Endodermal cell (in vitro differentiated cells): Measurements from ENCODE around the gene C1QTNF1. TPM values are rescaled to one million over a fixed set of nuclear protein-coding genes. Genes with fewer than 3 reads are reported as not detected.

Experiments
- DNase-seq: peaks from one replicate; pipeline ENCODE4 v3.0.0-alpha.2; 2017
- H3K27ac ChIP-seq: 2 replicates; pipeline ENCODE4 v1.5.1; 2013; ENCODE audit warnings: mild to moderate bottlenecking, low read depth, low read length, moderate library complexity
- H3K27me3 ChIP-seq: 2 replicates; pipeline ENCODE4 v1.6.1; 2013; ENCODE audit warnings: mild to moderate bottlenecking, low read length, moderate library complexity; ENCODE audit not compliant: insufficient read depth, control insufficient read depth, poor library complexity, severe bottlenecking
- H3K36me3 ChIP-seq: 2 replicates; pipeline ENCODE4 v1.7.0; 2013; ENCODE audit warnings: mild to moderate bottlenecking, low read length, moderate library complexity; ENCODE audit not compliant: control insufficient read depth, insufficient read depth
- H3K4me1 ChIP-seq: one replicate; pipeline ENCODE4 v1.7.0; 2013; ENCODE audit warnings: low read length; ENCODE audit not compliant: control insufficient read depth, insufficient read depth
- H3K4me3 ChIP-seq: 2 replicates; pipeline ENCODE4 v1.5.1; 2013; ENCODE audit warnings: mild to moderate bottlenecking, low read length, moderate library complexity
- H3K9ac ChIP-seq: 2 replicates; pipeline ENCODE4 v1.6.1; 2013; ENCODE audit warnings: mild to moderate bottlenecking, low read length, moderate library complexity; ENCODE audit not compliant: poor library complexity, severe bottlenecking; ENCODE audit errors: extremely low read depth
- H3K9me3 ChIP-seq: 2 replicates; pipeline ENCODE4 v1.6.1; 2013; ENCODE audit warnings: mild to moderate bottlenecking, low read length, moderate library complexity; ENCODE audit not compliant: control insufficient read depth
- H3K27ac Mint-ChIP-seq: 2 replicates; pipeline ENCODE4 v1.8.0; 2020; ENCODE audit warnings: mixed read lengths
- H3K27me3 Mint-ChIP-seq: 2 replicates; pipeline ENCODE4 v1.8.0; 2021; ENCODE audit warnings: mild to moderate bottlenecking, mixed read lengths; ENCODE audit not compliant: insufficient read depth
- H3K36me3 Mint-ChIP-seq: 2 replicates; pipeline ENCODE4 v1.8.0; 2020; ENCODE audit warnings: low read depth, mixed read lengths
- H3K4me1 Mint-ChIP-seq: 2 replicates; pipeline ENCODE4 v1.8.0; 2020; ENCODE audit warnings: mixed read lengths
- H3K4me3 Mint-ChIP-seq: 2 replicates; pipeline ENCODE4 v1.8.0; 2020; ENCODE audit warnings: mild to moderate bottlenecking, moderate library complexity, mixed read lengths
- H3K9me3 Mint-ChIP-seq: 2 replicates; pipeline ENCODE4 v1.8.0; 2020; ENCODE audit warnings: mild to moderate bottlenecking, mixed read lengths
- CTCF ChIP-seq: fragments of 200-600 bp; sonication (generic); conservative IDR thresholded peaks from 2 replicates; pipeline ENCODE4 v1.5.0; 2021; ENCODE audit warnings: antibody characterized with exemption, mild to moderate bottlenecking
- WGBS, 2 experiments: methylation state at CpG; one replicate each; pipeline versions ENCODE4 v1.1.5 to v1.1.7; 2013; ENCODE audit warnings: missing lambda C conversion rate in 2 of 2, mixed read lengths in 1 of 2; ENCODE audit not compliant: insufficient coverage in 1 of 2, insufficient read length in 1 of 2; 5-methylcytosine and 5-hydroxymethylcytosine counted together
- total RNA-seq, 2 donors: library from RNA; stranded (reverse); fragmentation: NEBNext Ultra II Directional in 1 of 2; extraction: Animal tissue kit (Norgen Biotek cat#: 25700) in 1 of 2; gene quantifications; 2 replicates in 1 of 2; 3 replicates in 1 of 2; pipeline ENCODE4 v1.2.1, GENCODE V29; 2021

C1QTNF1 gene
- total RNA-seq, 2 donors from 2014 or later = 16.0 to 16.5 TPM

- 87 to 90% methylated on average over 4 of the region's 4 CpGs for whole genome bisulfite sequencing, 2 experiments
- Histone ChIP-seq H3K9ac (no peak overlapping the region), H3K4me1 (no peaks in the 10 kb centered on the region), H3K27ac (no peak overlapping the region), H3K9me3 (no peaks in the 10 kb centered on the region), H3K4me3 (no peak overlapping the region), H3K36me3 (no peaks in the 10 kb centered on the region), H3K27me3 (no peaks in the 10 kb centered on the region)
- no peaks in the 10 kb centered on the region for H3K36me3 Mint-ChIP-seq
- DNase-seq = no peak
- no peak overlapping the region for H3K27ac Mint-ChIP-seq
- no peak overlapping the region for H3K4me3 Mint-ChIP-seq
- no peaks in the 10 kb centered on the region for H3K27me3 Mint-ChIP-seq
- H3K4me1 Mint-ChIP-seq = peaks cover 4% of the 10 kb centered on the region
- H3K9me3 Mint-ChIP-seq = no peaks in the 10 kb centered on the region
- TF ChIP-seq CTCF = no peak
Measured at GRCh38 chr17:79092567-79092966, 68.6 kb downstream of the C1QTNF1 start.

- Histone ChIP-seq H3K4me1 (no peaks in the 10 kb centered on the region), H3K36me3 (no peaks in the 10 kb centered on the region), H3K9me3 (no peaks in the 10 kb centered on the region), H3K4me3 (no peak overlapping the region), H3K9ac (no peak overlapping the region), H3K27ac (no peak overlapping the region), H3K27me3 (no peaks in the 10 kb centered on the region)
- Mint-ChIP-seq H3K9me3 (no peaks in the 10 kb centered on the region), H3K27me3 (no peaks in the 10 kb centered on the region), H3K27ac (no peak overlapping the region), H3K4me3 (no peak overlapping the region), H3K4me1 (peaks cover 4% of the 10 kb centered on the region), H3K36me3 (no peaks in the 10 kb centered on the region)
- no peak for DNase-seq
- no peak for TF ChIP-seq CTCF
- WGBS, 2 experiments = 88 to 100% methylated on average over 3 to 7 of the region's 8 CpGs
Measured at GRCh38 chr17:79093270-79093669, 69.3 kb downstream of the C1QTNF1 start.

DNA sequence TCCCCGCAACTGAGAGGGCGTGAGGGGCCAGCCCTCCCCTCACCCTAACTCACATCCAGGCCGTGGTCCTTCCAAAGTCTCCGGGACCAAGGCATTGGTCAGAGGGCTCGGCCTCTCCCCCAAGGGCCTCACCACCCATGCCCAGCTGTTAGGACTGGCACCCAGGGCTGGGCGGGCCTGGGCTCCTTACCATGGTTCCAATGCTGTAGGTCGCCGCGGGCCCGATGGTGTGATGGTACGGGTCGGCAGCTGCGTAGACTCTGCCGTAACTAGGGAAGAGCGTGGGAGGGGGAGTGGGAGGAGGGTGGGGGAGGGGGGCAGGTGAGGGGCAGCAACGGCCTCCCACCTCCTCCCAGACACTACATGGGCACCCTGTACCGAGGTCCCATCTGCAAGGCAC, 70.3 kb downstream of the C1QTNF1 start:
- H3K27me3 Mint-ChIP-seq = no peaks in the 10 kb centered on the region
- no peaks in the 10 kb centered on the region for H3K36me3 ChIP-seq
- no peaks in the 10 kb centered on the region for H3K36me3 Mint-ChIP-seq
- no peak overlapping the region for H3K9ac ChIP-seq
- H3K4me3 Mint-ChIP-seq = no peak overlapping the region
- no peaks in the 10 kb centered on the region for H3K9me3 ChIP-seq
- TF ChIP-seq CTCF = no peak
- DNase-seq = no peak
- no peaks in the 10 kb centered on the region for H3K9me3 Mint-ChIP-seq
- no peak overlapping the region for H3K27ac Mint-ChIP-seq
- H3K4me3 ChIP-seq = no peak overlapping the region
- 91 to 94% methylated on average over 5 to 12 of the region's 17 CpGs for WGBS, 2 experiments
- H3K27me3 ChIP-seq = no peaks in the 10 kb centered on the region
- no peak overlapping the region for H3K27ac ChIP-seq
- no peaks in the 10 kb centered on the region for H3K4me1 ChIP-seq
- H3K4me1 Mint-ChIP-seq = peaks cover 4% of the 10 kb centered on the region
